Stimulated activated CD4-positive, alpha-beta T cell treated with anti-CD3 and anti-CD28 coated beads, Interleukin-1b, Interleukin-23, amount 100 ng/mL, for 48 hours (primary cell): ENCODE measurements around the gene DCHS2.
A peak's percentile ranks its signal among the peaks of the same experiment; 100 is the strongest.

Source experiments
- DNase-seq: peaks from one replicate; pipeline ENCODE4 v3.0.0-alpha.2; 2020

DCHS2 gene

GRCh38 chr4:154364066-154364845 lies 127.3 kb downstream of the DCHS2 start:
- DNase-seq, result no peak

DNA sequence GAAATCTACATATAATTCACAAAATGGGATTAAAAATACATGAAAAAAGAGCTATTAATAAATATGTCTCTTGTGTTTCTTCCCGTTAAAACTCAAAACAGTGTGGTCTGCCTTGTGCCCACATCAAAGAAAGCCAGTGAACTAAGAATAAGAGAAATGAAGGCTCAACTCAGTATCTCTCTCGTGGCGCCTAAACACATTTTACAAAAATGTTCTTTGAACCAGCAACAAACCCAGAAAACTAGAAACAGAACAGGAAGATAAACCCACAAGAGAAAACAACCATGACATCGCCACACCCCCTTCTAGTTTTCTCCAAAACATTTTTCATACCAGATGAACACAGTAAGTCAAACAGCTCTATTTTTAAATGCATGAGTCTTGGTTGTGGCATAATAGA lies 130.1 kb downstream of the DCHS2 start:
- DNase-seq, result no peak

DNA sequence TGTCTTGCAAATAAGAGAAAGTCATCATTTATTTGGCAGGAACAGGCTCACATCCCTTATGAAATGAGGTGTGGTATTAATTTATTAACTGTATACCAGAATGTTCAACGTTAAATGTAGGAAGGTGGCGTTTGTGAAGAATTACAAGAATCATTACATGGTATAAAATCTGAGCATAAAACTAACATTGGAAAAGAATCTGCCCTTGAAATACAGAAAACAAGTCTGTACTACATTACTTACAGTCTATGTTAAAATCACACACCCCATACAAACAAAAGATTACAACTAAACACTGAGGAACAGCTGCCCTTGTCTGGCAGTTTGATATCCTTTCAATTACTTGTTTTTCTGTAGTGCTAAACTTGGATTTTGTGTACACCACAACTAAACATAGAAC lies 131.1 kb downstream of the DCHS2 start:
- no peak for DNase-seq

GRCh38 chr4:154354883-154355282 lies 136.7 kb downstream of the DCHS2 start:
- no peak for DNase-seq

GRCh38 chr4:154349829-154350228 lies 141.8 kb downstream of the DCHS2 start:
- DNase-seq, result no peak

GRCh38 chr4:154348657-154349056 lies 142.9 kb downstream of the DCHS2 start:
- no peak for DNase-seq

DNA sequence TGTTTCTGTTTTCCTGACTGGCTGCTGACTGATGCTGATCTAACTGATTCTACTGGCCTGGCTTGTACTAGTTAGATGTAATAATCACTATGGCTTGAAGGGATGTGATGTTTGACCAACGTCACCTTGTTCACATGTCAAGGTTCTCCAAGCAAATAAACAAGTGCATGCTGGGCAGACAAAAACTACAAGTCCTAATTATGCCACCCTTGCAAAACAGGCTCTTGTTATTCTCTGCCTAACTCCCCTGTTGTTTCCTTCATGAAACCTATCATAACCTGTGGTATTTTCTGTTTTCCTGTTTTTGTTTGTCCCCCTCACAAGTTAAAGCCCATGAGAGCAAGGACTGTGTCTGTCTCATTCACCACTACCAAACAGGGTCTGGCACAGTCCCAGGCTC lies 146.2 kb downstream of the DCHS2 start:
- DNase-seq, result no peak

DNA sequence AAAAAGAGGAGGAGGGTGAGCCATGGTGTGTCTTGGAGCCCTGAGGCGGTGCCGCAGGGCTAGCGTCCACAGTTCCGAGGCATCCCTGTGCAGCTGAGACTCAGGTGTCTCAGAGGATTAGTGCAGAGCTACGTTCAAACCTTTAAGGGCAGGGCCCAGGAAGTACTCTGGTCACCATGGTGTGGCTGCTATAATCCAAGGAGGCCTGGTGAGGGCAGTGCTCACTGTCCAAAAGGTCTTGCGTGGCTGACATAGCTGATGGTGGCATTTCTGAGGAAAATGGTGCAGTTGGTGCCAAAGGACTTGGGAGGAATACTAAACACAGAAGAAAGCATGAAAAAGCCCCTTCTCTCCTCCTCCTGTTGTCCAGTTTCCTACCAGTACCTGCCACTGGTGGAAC lies 146.9 kb downstream of the DCHS2 start:
- DNase-seq, result no peak

DNA sequence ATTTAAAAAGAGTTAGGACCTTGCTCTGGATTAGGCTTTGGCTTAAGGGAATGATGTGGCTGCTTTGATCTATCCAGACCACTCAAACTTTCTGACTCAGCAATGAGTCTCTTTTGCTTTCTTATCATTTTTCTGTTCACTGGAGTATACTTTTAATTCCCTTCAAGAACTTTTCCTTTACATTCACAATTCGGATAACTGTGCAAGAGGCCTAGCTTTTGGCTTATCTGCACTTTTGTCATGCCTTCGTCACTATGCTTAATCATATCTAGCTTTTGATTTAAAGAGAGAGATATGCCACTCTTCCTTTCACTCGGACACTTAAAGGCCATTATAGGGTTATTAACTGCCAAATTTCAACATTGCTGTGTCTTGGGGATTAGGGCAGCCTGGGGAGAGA lies 147.9 kb downstream of the DCHS2 start:
- no peak for DNase-seq

DNA sequence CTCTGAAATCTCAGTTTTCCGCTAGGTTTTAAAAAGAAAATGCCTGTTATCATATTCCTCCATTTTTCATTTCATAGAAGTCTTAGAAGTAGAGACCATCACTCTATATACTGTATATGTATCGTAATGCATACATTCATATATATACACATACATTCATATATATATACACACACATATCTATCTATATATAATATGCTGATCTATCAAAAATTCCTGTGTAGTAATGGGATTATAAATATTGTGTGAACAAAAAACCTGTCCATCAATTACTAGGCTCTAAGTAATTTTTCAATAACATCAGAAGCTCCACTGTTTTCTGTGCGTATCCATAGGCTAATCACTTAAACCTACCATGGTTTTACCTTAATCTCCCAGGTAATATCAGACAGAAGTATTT lies 150.2 kb downstream of the DCHS2 start:
- no peak for DNase-seq

DNA sequence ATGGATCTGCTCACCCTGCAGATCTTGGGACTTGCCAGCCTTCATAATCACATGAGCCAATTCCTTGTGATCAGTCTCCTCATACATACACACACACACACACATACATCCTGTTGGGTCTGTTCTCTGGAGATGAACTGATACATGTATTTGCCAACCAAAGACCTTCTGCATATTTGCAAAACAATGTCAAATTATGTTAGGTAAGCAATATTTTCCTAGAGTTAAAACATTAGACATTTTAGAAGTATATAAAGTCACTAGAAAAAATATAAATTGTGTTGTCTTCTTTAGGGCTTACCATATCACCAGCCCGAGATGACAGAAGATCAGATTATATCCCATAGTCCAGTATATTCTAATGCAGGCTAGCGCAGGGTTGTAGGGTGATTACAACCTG lies 156.0 kb downstream of the DCHS2 start:
- DNase-seq, result no peak

GRCh38 chr4:154332681-154333421 lies 158.7 kb downstream of the DCHS2 start:
- DNase-seq, result peak; percentile 70

DNA sequence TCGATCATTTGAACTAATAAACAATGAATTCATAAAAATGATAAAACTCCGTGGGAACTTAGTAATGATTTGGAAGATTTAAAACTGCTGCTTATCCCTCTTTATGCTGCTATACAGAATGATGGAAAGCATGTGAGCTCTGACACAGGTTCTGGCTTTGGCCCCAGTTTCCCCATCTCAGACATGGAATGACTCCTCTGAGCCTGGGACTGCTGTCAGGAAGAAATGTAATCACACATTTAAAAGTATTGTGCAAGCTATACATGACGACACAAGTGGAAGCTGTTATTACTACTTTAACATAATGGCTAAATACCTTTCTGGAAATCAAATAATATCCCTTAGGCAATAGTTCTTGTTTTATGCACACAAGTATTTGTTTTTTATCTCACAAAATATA lies 161.7 kb downstream of the DCHS2 start:
- no peak for DNase-seq

DNA sequence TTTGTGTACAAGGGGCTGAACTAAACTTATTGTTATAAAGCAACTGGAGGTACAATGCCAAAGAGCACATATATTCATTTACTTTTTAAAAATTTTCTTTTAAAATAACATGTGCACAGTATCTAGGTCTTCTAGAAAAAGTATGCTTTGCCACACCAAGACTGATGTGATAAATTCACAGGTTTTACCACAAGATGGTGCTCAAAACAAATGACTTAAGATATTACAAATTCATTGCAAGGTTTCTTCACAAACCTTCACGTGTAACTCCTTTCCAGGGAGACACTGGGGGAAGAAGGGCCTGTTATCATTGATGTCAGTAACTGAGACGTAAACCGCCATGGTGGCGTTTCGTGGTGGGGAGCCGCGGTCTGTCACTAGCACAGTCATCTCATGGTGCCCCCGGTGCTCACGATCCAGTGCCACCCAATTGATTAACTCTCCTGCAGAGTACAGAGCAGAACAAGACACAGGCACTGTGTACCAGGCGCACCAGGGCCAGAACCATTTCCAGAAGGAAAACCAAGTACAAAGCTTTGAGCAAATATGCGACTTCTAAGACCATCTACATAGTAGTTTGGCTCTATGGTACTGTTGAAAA lies 162.2 kb downstream of the DCHS2 start:
- no peak for DNase-seq

- no peak for DNase-seq
Observed at GRCh38 chr4:154328030-154328429, 163.6 kb downstream of the DCHS2 start.

DNA sequence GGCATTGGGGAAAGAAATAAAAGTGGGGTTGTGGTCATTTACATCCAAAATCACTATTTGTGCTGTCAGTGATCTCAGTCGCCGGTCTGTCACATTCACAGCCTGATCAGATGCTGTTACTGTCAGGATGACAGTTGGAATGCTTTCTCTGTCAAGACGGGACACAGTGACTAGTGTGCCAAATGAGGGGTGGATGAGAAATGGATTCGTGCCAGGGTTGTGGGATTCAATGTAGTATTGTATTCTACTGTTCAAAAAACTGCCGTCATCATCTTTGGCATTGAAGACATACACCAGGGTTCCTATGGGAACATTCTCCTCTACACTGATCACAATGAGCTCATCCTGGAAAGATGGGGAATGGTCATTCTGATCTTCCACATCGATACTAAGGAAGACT lies 171.1 kb downstream of the DCHS2 start:
- no peak for DNase-seq

GRCh38 chr4:154319736-154320135 lies 171.9 kb downstream of the DCHS2 start:
- DNase-seq, result no peak

DNA sequence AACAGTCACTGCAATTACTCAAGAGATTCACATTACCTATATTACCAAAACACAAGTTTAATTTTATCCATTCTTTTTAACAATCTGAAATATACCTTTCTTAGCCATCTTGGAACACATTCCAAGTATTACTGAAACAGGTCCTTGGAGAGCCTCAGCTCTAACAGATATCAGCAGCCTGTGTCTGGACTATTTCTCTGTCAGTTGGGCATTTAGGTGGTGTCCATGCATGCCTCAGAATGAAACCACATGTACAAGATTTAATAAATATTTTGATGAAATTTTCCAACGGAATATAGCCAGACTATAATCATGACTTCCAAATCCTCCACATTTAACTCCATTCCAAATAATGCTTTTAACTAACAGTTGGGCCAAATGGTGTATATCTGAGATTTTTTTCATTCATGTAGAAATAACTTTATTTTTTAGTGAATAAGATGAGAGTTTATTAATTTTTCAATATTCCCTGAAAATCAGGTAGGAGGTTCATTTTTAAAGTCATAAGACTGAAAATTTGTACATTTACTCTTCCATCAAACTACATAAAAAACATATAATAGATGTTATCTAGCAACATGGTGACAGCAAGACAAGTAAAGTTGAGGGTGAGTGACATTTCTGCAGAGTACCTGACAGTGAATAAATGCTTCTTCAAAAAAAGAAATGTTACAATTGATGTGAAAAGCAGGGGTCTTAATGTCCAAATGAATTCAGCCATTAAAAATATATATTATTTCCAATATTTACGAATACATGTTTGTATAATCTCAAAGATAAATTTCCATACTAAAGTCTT lies 174.2 kb downstream of the DCHS2 start:
- DNase-seq, result no peak

DNA sequence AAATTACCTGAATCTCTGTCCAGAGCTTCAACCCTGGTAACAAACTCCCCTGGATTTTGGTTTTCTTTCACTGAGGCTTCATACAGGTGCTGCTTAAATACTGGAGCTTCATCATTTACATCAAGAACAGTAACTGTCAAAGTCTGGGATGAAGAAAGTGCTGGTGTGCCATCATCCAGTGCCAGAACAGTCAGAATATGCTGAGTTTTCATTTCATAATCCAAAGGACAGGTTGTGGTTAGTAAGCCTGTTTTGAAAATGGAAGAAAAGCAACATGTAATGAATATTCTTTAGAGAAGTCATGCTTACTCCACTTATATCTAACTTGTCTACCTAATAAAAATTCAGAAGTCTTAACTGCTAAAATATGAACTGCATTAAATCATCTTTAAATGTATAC lies 175.9 kb downstream of the DCHS2 start:
- no peak for DNase-seq

- DNase-seq, result no peak
Observed at GRCh38 chr4:154314248-154314647, 177.4 kb downstream of the DCHS2 start.

DNA sequence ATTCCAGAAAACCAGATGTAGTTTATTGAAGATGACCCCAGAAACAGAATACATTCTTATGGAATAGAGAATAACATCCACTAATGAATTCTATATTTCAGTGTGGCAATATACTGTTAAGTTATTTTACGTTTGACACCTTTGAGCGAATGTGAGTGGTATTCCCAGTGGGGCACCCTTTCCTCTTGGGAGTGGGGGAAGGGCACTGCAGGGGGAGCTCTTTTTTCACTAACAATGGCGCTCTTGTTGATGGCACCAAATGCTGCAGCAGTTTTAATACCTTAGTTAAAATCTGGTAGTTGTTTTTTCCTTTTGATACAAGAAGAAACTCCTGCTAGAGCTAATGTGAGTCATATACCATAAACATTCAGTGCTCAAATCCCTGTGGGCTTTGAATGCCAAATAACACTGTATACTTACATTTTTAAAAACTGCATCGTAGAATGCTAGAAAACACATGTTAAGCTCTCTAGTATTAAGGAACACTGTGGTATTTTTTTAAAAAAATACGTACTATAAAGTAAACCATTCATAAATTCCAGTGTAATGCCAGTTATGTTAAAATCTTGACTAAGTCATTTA lies 178.5 kb downstream of the DCHS2 start:
- DNase-seq, result no peak

GRCh38 chr4:154312246-154312645 lies 179.4 kb downstream of the DCHS2 start:
- no peak for DNase-seq

- DNase-seq, result no peak
Observed at GRCh38 chr4:154310578-154310977, 181.0 kb downstream of the DCHS2 start.
